ENCODE results near the gene MYDGF. TPM values are rescaled to one million over a fixed set of nuclear protein-coding genes. Genes with fewer than 3 reads are reported as not detected.

Gene MYDGF
- total and polyA plus RNA-seq, 4 donors, result 85.1 to 222 (median 144) TPM

DNA sequence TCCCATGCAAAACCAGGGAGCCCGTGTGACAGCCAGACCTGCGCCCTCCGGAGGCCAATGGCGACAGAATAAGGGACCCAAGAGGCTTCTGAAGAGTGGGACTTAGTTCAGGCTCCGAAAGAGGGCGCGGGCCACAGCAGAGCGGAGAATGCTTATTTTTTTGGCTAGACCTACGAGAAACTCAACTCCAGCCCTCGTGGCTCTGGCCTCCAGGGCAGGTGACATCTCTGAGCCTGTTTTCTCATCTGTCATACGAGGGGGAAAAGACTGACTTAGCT, 30.5 kb upstream of the MYDGF start:
- no peak for DNase-seq (ENCODE audit: low spot score)
- no peak overlapping the region for H3K27ac ChIP-seq (ENCODE audit: low read depth in 1 of 2, low read length in 2 of 2)
- 95% methylated on average over 11 of the region's 11 CpGs for WGBS
- H3K36me3 ChIP-seq (ENCODE audit: control insufficient read depth in 4 of 4, insufficient read depth in 3 of 4, low read depth in 1 of 4, low read length in 3 of 4), result peaks cover 28 to 52% (median 41%) of the 10 kb centered on the region in 4 donors
- peaks cover 6 to 18% (median 10%) of the 10 kb centered on the region in 4 donors for H3K4me1 ChIP-seq (ENCODE audit: control insufficient read depth in 4 of 4, insufficient read depth in 4 of 4, low read length in 3 of 4)
- no peak overlapping the region for H3K9ac ChIP-seq (ENCODE audit: low read depth in 1 of 2, low read length in 2 of 2)
- no peaks in the 10 kb centered on the region for H3K27me3 ChIP-seq (ENCODE audit: control insufficient read depth in 4 of 4, insufficient read depth in 4 of 4, low read length in 3 of 4)
- H3K4me3 ChIP-seq (ENCODE audit: low read depth in 1 of 3, low read length in 3 of 3), result no peak overlapping the region
- H3K9me3 ChIP-seq (ENCODE audit: control insufficient read depth in 4 of 4, low read length in 3 of 4), result no peaks in the 10 kb centered on the region
- TF ChIP-seq FOXA1 (IDR thresholded peaks at IDR 0.05), result no peak
- no peak for TF ChIP-seq YY1 (IDR thresholded peaks at IDR 0.05)

DNA sequence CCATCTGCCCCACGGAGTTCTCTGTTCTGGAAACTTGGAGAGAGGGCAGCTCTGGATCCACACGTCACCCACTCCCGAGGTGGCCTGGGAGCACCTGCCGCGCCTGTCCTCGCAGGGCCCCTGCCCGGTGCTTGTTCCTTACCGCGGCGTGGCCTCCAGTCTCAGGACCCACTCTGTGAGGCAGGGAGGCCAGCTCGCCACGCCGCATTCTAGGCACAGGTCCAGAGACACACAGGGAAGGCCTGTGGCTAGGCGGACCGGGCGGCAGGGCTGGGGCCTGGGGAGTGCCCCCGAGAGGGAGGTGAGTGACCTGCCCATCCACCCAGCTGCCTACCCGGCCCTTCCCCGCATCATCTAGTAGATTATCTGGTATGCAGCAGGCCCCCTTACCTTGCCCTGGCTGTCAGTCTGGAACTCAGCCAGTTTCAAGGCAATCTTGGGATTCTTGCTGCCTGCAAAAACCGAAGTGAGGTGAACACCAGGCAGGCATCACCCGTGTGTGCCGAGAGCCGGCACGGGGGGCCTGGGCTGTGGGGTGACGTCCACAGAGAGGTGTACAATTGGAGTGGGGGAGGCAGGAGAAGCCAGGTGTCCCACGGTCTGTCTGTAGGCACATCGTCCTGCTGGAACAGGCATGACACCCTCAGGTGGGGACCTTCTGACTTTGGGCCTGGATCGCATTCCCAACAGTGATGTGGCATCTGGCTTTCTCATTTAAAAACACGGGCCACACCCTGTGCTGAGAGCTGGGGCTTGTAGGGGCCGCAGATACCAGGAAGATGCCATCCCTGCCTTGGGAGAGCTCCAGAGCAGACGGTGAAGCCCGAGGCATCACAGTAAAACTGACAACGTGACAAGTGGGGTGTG, 29.9 kb upstream of the MYDGF start:
- no peak for DNase-seq (ENCODE audit: low spot score)
- Histone ChIP-seq H3K27ac (ENCODE audit: low read depth in 1 of 2, low read length in 2 of 2) (no peak overlapping the region), H3K36me3 (ENCODE audit: control insufficient read depth in 4 of 4, insufficient read depth in 3 of 4, low read depth in 1 of 4, low read length in 3 of 4) (peaks cover 28 to 52% (median 41%) of the 10 kb centered on the region in 4 donors), H3K4me1 (ENCODE audit: control insufficient read depth in 4 of 4, insufficient read depth in 4 of 4, low read length in 3 of 4) (peaks cover 8 to 18% (median 11%) of the 10 kb centered on the region in 4 donors), H3K9me3 (ENCODE audit: control insufficient read depth in 4 of 4, low read length in 3 of 4) (no peaks in the 10 kb centered on the region), H3K27me3 (ENCODE audit: control insufficient read depth in 4 of 4, insufficient read depth in 4 of 4, low read length in 3 of 4) (no peaks in the 10 kb centered on the region), H3K4me3 (ENCODE audit: low read depth in 1 of 3, low read length in 3 of 3) (no peak overlapping the region), H3K9ac (ENCODE audit: low read depth in 1 of 2, low read length in 2 of 2) (no peak overlapping the region)
- TF ChIP-seq, protein P1, sequence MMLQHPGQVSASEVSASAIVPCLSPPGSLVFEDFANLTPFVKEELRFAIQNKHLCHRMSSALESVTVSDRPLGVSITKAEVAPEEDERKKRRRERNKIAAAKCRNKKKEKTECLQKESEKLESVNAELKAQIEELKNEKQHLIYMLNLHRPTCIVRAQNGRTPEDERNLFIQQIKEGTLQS (IDR thresholded peaks at IDR 0.05), result no peak
- TF ChIP-seq SP1 (IDR thresholded peaks at IDR 0.05) (no peak), RAD21 (IDR thresholded peaks at IDR 0.05) (no peak), HNF4A (conservative IDR thresholded peaks at IDR 0.05) (no peak), RXRA (IDR thresholded peaks at IDR 0.05) (no peak), EGR1 (IDR thresholded peaks at IDR 0.05; ENCODE audit: low read depth in 2 of 2) (no peak), JUND (IDR thresholded peaks at IDR 0.05) (no peak), HNF4G (IDR thresholded peaks at IDR 0.05) (no peak), YY1 (IDR thresholded peaks at IDR 0.05) (no peak), CTCF (IDR thresholded peaks at IDR 0.05; ENCODE audit: low read depth, low read length, missing input control) (no peak), TAF1 (conservative IDR thresholded peaks at IDR 0.05) (no peak), ZBTB33 (IDR thresholded peaks at IDR 0.05) (no peak), NR2F2 (IDR thresholded peaks at IDR 0.05) (no peak), FOXA1 (IDR thresholded peaks at IDR 0.05) (no peak)
- TF ChIP-seq, protein P2, sequence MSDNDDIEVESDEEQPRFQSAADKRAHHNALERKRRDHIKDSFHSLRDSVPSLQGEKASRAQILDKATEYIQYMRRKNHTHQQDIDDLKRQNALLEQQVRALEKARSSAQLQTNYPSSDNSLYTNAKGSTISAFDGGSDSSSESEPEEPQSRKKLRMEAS (IDR thresholded peaks at IDR 0.05), result no peak
- 94% methylated on average over 33 of the region's 33 CpGs for WGBS

Measured in liver (tissue), 9 donors.